Skeletal muscle tissue (tissue), 4 donors: ENCODE measurements around the gene AGBL2. TPM values are rescaled to one million over a fixed set of nuclear protein-coding genes. Genes with fewer than 3 reads are reported as not detected.
"Not testable (repeated sequence)": the region's sequence is repeated elsewhere in the genome, so short reads cannot be mapped to it uniquely, and the experiment has no call there.

Experiments used
- H3K27ac ChIP-seq: one replicate; pipeline ENCODE4 v1.7.0; 2013; ENCODE audit warnings: mild to moderate bottlenecking, low read depth, low read length, inconsistent platforms
- H3K27me3 ChIP-seq, 3 donors: one replicate each; pipeline ENCODE4 v1.7.0; 2013; ENCODE audit warnings: low read length in 3 of 3; ENCODE audit not compliant: control insufficient read depth in 3 of 3, insufficient read depth in 3 of 3
- H3K36me3 ChIP-seq, 3 donors: one replicate each; pipeline ENCODE4 v1.7.0; 2013; ENCODE audit warnings: low read length in 3 of 3; ENCODE audit not compliant: control insufficient read depth in 3 of 3, insufficient read depth in 3 of 3
- H3K4me1 ChIP-seq, 3 donors: one replicate each; pipeline ENCODE4 v1.7.0; 2013; ENCODE audit warnings: low read length in 3 of 3, mild to moderate bottlenecking in 3 of 3; ENCODE audit not compliant: control insufficient read depth in 3 of 3, insufficient read depth in 3 of 3
- H3K4me3 ChIP-seq, 3 donors: one replicate each; pipeline ENCODE4 v1.7.0; 2013; ENCODE audit warnings: low read length in 3 of 3
- H3K9ac ChIP-seq, 3 donors: one replicate each; pipeline ENCODE4 v1.7.0; 2013; ENCODE audit warnings: low read length in 3 of 3, mild to moderate bottlenecking in 3 of 3, moderate library complexity in 2 of 3, low read depth in 1 of 3
- H3K9me3 ChIP-seq, 3 donors: one replicate each; pipeline ENCODE4 v1.7.0; 2013; ENCODE audit warnings: low read length in 3 of 3; ENCODE audit not compliant: control insufficient read depth in 3 of 3
- total RNA-seq: library from RNA; depleted of rRNA; stranded (reverse); fragments of >200 nt; gene quantifications from one replicate; pipeline ENCODE4 v1.2.3, GENCODE V29; 2014
- donor health status: Osteomylitis.

AGBL2 gene
- total RNA-seq, 1 donor from 2014 or later: 2.6 TPM

- no peaks in the 10 kb centered on the region for H3K27me3 ChIP-seq
- no peak overlapping the region for H3K27ac ChIP-seq
- no peak overlapping the region for H3K4me3 ChIP-seq
- peaks cover 0 to 2% (median 0%) of the 10 kb centered on the region in 3 donors for H3K4me1 ChIP-seq
- H3K36me3 ChIP-seq: peaks cover 55 to 72% (median 70%) of the 10 kb centered on the region in 3 donors
- H3K9ac ChIP-seq: no peak overlapping the region
- H3K9me3 ChIP-seq: no peaks in the 10 kb centered on the region
Observed at GRCh38 chr11:47726118-47726442, 10.9 kb upstream of the AGBL2 start.

DNA sequence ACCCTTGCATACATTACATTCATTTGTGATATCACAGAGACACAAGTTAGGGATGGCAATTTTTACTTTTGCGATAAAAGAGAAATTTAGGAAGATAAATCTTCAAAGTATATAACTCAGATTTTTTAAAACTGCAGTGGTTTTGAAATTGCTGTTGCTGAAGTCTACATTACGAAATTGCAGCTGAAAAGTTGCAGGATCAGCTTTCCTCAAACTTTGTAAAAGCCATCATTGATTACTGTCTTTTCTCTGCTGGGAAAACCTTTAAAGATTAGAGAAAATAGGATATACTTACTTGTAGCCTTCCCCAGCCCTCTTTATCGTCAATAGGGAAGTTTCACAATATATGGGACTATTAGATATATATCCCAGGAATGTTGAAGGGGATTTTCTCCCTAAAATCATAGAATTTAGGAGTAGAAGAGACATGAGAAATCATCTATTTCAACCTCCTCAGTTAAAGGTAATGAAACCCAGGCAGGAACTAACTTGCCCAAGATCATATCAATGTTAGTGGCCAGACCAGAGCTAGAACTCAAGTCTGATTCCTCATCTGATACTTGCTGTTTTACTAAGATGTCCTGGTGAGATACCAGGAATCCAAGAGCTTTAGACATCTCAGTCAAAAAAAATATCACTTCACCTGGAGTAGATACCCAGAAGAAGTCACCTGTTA lies 10.4 kb upstream of the AGBL2 start:
- Histone ChIP-seq H3K9ac (no peak overlapping the region), H3K27ac (no peak overlapping the region), H3K4me3 (no peak overlapping the region), H3K9me3 (no peaks in the 10 kb centered on the region), H3K36me3 (peaks cover 51 to 70% (median 65%) of the 10 kb centered on the region in 3 donors), H3K4me1 (peaks cover 0 to 2% (median 0%) of the 10 kb centered on the region in 3 donors), H3K27me3 (no peaks in the 10 kb centered on the region)

- no peaks in the 10 kb centered on the region for H3K9me3 ChIP-seq
- no peaks in the 10 kb centered on the region for H3K27me3 ChIP-seq
- H3K4me1 ChIP-seq: peaks cover 0 to 2% (median 0%) of the 10 kb centered on the region in 3 donors
- H3K9ac ChIP-seq: no peak overlapping the region
- no peak overlapping the region for H3K4me3 ChIP-seq
- no peak overlapping the region for H3K27ac ChIP-seq
- peaks cover 44 to 66% (median 61%) of the 10 kb centered on the region in 3 donors for H3K36me3 ChIP-seq
Observed at GRCh38 chr11:47724041-47724729, 9.0 kb upstream of the AGBL2 start.

- Histone ChIP-seq H3K4me1 (peaks cover 0 to 2% (median 0%) of the 10 kb centered on the region in 3 donors), H3K9me3 (no peaks in the 10 kb centered on the region), H3K9ac (no peak overlapping the region), H3K36me3 (peaks cover 48 to 68% (median 66%) of the 10 kb centered on the region in 3 donors), H3K27ac (no peak overlapping the region), H3K4me3 (no peak overlapping the region), H3K27me3 (no peaks in the 10 kb centered on the region)
Observed at GRCh38 chr11:47723041-47723440, 7.9 kb upstream of the AGBL2 start.

DNA sequence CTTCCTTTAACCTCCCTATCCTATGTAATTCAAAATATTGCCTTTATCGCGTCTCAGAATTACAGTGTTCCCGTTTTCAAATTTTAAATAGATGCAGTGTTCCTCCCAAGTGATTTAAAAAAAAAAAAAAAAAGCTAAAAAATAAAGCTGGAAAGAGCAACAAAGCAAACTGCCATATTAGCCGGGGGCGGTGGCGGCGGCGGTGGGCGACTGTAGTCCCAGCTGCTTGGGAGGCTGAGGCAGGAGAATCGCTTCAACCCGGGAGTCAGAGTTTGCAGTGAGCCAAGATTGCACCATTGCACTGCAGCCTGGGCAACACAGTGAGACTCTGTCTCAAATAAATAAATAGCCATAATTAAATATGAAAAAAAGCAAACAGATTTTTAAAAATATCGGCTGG lies 5.5 kb upstream of the AGBL2 start:
- Histone ChIP-seq H3K4me3 (no peak overlapping the region), H3K9ac (no peak overlapping the region), H3K4me1 (peaks cover 0 to 2% (median 0%) of the 10 kb centered on the region in 3 donors), H3K36me3 (peaks cover 43 to 65% (median 63%) of the 10 kb centered on the region in 3 donors), H3K27me3 (no peaks in the 10 kb centered on the region), H3K9me3 (no peaks in the 10 kb centered on the region), H3K27ac (no peak overlapping the region)

GRCh38 chr11:47716692-47717091 lies 1.5 kb upstream of the AGBL2 start:
- H3K36me3 ChIP-seq: peaks cover 21 to 38% (median 36%) of the 10 kb centered on the region in 3 donors
- H3K27ac ChIP-seq: no peak overlapping the region
- H3K9ac ChIP-seq: no peak overlapping the region
- no peak overlapping the region for H3K4me3 ChIP-seq
- H3K27me3 ChIP-seq: no peaks in the 10 kb centered on the region
- no peaks in the 10 kb centered on the region for H3K9me3 ChIP-seq
- H3K4me1 ChIP-seq: peaks cover 4 to 11% (median 5%) of the 10 kb centered on the region in 3 donors

GRCh38 chr11:47714554-47715081 lies 551 bp downstream of the AGBL2 start:
- peaks cover 4 to 11% (median 5%) of the 10 kb centered on the region in 3 donors for H3K4me1 ChIP-seq
- no peaks in the 10 kb centered on the region for H3K9me3 ChIP-seq
- no peaks in the 10 kb centered on the region for H3K27me3 ChIP-seq
- H3K4me3 ChIP-seq: peak overlapping the region; percentile 67 to 88 (median 85)
- peaks cover 16 to 29% (median 22%) of the 10 kb centered on the region in 3 donors for H3K36me3 ChIP-seq
- H3K9ac ChIP-seq: peak overlapping the region; percentile 58 to 79 (median 74)
- peak overlapping the region; percentile 8 for H3K27ac ChIP-seq

DNA sequence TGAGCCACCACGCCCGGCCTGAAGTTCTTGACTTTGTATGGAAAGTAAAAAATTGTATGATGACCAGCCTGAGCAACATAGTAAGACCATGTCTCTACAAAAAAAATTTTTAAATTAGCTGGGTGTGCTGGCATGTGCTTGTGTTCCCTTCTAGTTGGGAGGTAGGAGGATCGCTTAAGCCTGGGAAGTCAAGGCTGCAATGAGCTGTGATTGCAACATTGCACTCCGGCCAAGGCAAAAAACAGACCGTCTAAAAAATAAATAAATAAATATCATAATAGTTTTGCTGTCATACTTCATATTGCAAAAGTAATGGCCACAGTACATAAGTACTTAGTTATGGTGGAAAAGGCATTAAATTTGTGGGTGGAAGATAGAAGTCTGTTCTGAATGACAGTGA lies 3.4 kb downstream of the AGBL2 start:
- Histone ChIP-seq H3K4me1 (peaks cover 4 to 11% (median 5%) of the 10 kb centered on the region in 3 donors), H3K4me3 (no peak overlapping the region), H3K27ac (no peak overlapping the region), H3K9me3 (no peaks in the 10 kb centered on the region), H3K36me3 (peaks cover 1 to 5% (median 4%) of the 10 kb centered on the region in 3 donors), H3K27me3 (no peaks in the 10 kb centered on the region), H3K9ac (no peak overlapping the region)

DNA sequence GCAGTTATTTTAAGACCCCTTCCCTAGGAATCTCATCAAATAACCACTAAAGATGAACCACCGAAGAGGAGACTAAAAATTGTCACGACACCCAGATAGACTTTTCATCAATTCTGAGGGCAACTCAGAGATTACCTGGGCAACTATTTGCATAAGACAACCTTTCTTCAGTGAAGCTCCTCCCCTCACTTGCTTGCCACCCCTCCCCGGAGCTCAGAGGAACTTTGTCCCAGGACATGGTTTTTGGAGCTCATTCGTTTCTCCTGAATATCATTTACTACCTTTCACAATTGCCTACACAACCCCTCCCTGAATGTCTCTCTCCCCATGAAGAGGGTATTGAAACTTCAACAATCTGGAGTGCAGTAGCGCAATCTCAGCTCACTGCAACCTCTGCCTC lies 3.9 kb downstream of the AGBL2 start:
- Histone ChIP-seq H3K36me3 (no peaks in the 10 kb centered on the region), H3K27ac (no peak overlapping the region), H3K4me3 (no peak overlapping the region), H3K9ac (no peak overlapping the region), H3K9me3 (no peaks in the 10 kb centered on the region), H3K27me3 (no peaks in the 10 kb centered on the region), H3K4me1 (peaks cover 4 to 11% (median 5%) of the 10 kb centered on the region in 3 donors)

- not testable (repeated sequence) for H3K27ac ChIP-seq, H3K9me3 ChIP-seq, H3K36me3 ChIP-seq
Observed at GRCh38 chr11:47707275-47707786, 7.8 kb downstream of the AGBL2 start.

More at GRCh38 chr11:47707275-47707786, 7.8 kb downstream of the AGBL2 start:
- H3K9ac ChIP-seq, H3K27me3 ChIP-seq, H3K4me1 ChIP-seq, H3K4me3 ChIP-seq: not testable (repeated sequence)
